NAMALWA (cell line): ENCODE measurements around the gene MBOAT2.
"Not testable (repeated sequence)": the region's sequence is repeated elsewhere in the genome, so short reads cannot be mapped to it uniquely, and the experiment has no call there.

Experiments
- DNase-seq: peaks from one replicate; pipeline ENCODE4 v3.0.0-alpha.2; 2015; ENCODE audit warnings: low spot score

Gene MBOAT2

DNA sequence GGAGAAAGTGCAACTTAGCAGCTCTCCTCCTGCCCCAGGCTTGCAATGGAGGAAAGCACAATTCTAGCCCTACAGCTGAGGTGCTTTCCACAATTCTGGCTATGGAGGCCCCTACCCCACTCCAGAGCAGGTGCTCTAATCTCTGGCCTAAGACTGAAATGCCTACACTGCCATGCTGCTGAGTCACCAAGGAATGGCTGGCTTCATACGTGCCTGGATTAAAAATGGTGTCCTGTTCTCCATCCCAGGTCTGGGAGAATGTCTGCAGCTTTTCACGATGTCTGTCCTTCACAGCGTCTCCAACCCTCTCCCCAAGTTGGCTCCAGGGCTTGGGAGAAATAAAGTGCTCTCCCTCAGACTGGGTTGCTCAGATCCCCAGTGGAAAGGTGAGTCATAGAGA, 48.5 kb downstream of the MBOAT2 start:
- no peak for DNase-seq

DNA sequence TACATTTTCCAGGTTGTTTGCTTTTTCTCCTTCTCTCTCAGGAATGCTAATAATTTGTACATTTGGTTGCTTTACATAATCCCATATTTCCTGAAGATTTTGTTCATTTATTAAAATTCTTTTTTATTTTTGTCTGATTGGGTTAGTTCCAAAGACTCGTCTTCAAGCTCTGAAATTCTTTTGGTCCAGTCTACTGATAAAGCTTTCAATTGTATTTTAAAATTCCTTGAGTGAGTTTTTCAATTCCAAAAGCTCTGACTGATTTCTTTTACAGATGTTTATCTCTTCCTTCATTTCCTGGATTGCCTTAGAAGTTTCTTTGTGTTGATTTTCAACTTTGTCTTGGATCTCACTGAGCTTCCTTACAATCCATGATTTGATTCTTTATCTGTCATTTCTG, 50.0 kb downstream of the MBOAT2 start:
- DNase-seq, result no peak

DNA sequence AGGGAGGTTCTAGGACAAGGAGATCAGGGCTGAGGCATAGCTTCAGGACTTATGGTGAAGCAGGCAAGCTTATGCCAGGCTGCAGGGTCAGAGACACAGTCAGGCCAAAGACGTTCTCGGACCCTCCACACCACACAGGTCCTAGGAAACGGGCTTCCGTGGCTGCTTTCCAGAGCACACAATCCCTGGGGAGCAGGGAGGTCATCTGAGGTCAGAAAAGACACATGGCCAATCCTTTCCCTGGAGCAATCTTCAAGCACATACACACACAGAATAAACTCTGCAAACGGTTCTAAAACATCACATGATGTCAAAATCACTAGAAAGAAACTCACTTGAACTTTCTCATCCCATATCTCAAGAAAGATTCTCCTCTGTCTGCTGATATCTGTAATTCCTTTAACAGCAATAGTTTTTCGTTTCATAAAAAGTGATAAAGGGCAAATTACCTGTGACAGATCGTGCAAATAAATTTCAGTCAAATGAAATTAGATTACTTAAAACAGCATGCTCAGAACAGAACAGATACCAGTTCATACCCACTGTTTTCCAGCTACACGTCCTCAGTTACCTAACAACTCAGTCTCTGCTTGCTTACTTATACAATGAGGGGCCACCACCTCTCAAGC, 63.9 kb downstream of the MBOAT2 start:
- DNase-seq, result no peak

DNA sequence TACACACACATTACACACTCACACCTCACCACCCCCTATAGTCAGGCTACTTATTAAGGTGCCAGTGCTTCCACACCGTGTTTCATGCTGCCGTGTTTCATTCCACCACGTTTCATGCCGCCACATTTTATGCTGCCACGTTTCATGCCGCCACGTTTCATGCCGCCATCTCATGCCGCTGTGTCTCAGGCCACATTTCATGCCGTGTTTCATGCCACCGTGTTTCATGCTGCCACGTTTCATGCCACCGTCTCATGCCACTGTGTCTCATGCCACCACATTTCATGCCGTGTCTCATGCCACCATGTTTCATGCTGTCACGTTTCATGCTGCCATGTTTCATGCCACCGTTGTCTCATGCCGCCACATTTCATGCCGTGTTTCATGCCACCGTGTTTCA, 65.1 kb downstream of the MBOAT2 start:
- DNase-seq, result no peak

DNA sequence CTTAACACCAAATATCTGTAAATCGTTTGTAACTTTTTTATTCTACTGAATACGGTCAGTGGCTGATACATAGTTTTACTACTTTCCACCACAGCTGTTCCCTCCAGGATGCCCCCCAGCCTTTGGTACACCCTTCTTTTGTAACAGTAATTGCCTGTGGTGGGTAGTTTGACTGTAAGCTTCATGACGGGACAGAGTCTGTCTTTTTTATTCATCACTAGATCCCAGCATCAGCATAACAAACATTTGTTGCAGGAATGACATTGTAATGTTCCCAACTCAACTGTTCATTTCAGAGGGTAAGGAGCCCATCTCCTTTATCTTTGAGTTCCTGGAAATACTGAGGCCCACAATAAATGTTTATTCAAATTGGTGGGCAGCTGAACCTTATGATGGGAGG, 67.5 kb downstream of the MBOAT2 start:
- DNase-seq, result no peak

DNA sequence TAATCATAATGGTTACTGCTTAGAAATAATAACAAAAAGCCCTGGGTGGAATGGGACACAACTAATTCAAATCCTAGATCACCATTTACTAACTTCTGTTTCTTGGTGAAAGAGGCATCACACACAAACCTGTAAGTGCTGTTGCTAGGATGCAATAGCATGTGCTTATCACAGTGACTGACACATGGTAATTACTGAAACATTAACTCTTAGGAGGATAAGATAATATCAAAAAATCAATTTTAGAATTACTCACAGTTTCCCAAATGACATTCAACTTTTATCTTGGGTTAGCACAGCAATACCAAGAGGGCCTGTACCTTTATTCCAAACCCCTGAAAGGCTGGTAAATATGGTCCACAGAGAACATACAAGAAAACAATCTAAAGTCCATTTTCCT, 69.1 kb downstream of the MBOAT2 start:
- DNase-seq, result no peak

DNA sequence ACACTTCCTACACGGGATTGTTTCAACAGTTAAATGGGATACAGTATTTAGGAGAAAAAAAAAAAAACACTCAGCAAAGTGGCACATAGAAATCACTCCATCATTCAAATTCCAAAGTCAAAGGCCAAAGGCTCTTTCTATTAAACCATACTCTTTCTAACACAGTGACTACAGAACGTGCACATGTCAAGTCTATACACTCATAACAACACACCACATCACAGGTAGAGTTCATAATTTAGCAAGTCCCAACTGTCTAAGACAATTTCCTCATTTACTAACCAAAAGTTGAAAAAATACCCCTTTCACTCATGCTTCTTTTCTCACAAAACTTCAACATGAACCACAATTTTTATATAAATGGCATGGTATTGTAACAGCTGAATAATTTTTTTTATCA, 70.8 kb downstream of the MBOAT2 start:
- no peak for DNase-seq

DNA sequence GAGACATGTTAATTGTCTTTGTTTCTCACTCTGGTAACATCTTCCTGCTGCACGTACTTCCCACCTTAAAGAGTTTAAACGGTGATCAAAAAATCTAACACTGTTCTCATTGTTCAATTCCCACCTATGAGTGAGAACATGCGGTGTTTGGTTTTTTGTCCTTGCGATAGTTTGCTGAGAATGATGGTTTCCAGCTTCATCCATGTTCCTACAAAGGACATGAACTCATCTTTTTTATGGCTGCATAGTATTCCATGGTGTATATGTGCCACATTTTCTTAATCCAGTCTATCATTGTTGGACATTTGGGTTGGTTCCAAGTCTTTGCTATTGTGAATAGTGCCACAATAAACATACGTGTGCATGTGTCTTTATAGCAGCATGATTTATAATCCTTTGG, 73.3 kb downstream of the MBOAT2 start:
- DNase-seq, result not testable (repeated sequence)

DNA sequence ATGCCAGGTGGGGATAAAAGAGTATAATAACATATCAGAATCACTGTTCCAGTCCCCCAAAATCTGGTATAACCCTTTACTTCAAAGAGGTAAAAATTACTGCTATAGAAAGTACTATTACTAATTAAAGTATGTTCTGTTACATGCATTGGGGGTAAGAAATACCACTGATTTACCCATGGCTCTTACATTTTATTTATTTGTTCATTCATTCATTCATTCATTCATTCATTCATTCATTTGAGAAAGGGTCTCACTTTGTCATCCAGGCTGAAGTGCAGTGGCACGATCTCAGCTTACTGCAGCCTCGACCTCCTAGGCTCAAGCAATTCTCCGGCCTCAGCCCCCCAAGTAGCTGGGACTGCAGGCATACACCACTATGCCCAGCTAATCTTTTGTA, 74.4 kb downstream of the MBOAT2 start:
- no peak for DNase-seq

DNA sequence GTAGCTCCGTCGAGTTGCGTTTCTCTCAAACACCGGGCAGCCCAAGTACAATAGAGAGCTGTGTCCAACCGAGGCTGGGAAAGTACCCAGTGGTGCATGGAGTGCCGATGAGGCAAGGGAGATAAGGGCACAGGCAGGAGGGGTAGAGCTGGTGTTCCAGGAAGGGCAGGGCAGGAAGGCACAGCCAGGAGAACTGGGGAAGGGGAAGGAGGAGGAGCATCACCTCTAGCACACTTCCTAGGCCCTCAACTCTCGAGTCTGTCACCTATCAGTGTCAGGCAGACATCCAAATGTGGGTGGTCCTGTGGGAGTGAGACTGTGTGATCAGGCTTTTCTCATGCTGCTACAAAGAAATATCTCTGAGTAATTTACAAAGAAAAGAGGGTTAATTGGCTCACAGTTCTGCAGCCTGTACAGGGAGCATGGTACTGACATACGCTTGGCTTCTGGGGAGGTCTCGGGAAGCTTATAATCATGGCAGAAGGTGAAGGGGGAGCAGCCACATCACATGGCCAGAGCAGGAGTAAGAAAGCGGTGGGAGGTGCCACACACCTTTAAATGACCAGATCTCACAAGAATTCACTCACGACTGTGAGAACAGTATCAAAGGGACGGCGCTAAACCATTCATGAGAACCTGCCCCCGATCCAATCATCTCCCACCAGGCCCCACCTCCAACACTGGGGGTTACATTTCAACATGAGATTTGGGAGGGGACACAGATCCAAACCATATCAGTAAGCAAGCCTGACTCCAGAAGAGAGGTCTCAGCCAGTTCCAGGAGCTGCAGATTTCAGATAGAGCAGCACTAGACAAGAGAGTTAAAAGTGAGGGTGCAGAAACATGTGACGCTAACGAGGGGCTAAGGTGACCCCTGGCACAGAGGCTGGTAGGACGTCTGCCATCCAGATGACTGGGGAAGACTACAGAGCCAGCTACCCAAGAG, 75.7 kb downstream of the MBOAT2 start:
- DNase-seq, result no peak

DNA sequence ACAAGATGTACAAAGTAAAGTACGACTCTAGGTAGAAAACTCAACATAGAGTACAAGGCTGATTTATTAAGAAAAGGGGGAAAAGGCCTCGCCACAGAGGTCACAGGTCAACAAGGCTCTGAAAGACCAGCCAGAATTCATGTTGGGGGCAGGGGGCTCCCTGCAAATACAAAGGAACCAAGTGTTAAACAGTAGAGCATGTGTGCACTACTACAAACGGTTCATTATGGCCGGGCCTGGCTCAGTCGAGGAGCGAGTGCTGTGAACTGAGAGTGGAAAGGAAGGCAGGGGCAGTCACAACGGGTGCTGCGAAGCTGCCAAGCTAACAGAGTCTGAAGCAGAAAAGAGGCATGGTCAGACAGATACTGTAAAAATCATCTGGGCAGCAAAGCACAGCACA, 77.1 kb downstream of the MBOAT2 start:
- DNase-seq, result no peak

DNA sequence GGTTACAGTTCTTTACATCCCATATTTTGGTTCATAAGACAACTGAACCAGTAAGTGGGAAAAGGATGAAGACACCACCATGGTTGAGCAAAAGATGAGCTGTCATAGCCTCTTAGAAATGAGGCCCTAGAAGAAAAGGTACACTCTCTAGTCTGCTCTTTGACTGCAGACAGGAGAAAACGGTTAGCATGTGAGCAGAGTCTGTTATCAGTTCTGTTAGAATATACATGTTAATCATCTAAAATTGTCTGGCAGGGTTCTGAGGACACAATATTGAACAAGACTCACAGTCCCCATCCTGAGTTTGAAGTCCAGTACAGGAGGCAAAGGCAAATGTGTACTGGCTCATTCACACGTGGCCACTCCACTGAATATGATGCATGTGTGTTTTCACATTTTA, 78.1 kb downstream of the MBOAT2 start:
- no peak for DNase-seq

DNA sequence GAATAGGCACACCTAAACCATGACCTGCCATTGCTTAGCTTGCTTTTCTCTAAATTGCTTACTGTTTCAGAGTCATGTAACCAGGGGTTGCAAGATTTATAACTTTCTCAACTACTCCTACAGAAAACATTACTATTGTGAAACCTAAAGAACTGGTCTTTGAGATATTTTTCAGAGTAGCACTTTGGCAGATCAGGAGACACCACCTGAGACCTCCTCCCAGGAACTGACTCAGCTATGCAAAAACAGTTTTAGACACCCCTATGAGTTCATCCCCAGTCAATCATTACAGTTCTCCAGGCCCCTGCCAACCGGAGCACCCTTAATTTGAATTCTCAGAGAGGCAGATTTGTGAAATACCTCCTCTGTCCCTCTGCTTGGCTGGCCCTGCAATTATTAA, 80.3 kb downstream of the MBOAT2 start:
- DNase-seq, result no peak

DNA sequence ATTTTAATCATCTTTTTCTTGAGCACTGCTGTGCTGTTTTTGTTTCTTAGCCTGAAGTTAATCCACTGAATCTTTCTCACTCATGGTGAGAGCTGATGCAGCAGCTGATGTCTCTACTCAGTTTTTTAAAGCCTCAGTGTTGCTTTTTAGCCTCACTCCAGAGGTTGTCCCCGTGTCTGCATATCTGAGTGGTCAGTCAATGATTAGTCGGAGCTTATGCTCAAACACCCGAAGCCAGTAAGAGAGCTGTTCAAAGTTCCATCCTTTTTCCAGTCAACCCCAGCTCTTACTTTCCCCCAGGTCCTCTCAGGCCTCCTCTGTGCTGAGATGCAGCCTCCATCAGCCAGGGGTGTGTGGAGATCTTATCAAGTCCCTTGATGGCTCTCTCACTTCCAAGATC, 81.1 kb downstream of the MBOAT2 start:
- no peak for DNase-seq

DNA sequence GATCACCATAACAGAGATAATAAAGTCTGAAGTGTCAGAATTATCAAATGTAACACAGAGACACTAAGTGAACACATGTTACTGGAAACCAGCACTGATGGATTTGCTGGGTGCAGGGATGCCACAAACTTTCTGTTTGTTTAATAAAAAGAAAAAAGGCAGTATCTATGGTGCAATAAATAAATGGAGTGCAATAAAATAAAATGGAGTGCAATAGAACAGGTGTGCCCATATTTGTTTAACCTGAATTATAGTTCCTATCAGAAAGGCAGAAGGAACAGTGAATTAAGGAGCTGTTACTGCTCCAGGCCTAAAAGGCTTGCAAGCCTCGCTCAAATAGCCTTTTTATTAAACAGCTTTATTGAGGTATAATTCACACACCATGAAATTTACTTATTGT, 85.1 kb downstream of the MBOAT2 start:
- DNase-seq, result no peak

DNA sequence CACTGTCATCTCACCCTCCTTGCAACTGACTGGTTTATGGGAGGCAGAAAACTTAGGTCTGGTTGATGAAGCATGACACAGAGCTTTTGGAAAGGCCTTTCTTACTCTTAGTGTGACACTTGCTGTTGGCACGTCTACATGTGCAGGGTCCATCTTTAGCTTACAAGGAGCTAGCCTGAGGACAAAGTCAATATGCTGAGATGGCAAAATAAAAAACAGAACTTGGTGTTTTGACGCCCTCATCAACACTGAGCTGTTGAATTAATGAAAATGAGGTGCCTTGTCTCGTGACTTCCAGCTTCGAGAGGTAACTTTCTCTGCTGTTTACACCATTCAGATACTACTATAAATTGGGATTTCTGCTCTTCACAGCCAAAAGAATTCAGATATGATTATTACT, 87.5 kb downstream of the MBOAT2 start:
- DNase-seq, result no peak

DNA sequence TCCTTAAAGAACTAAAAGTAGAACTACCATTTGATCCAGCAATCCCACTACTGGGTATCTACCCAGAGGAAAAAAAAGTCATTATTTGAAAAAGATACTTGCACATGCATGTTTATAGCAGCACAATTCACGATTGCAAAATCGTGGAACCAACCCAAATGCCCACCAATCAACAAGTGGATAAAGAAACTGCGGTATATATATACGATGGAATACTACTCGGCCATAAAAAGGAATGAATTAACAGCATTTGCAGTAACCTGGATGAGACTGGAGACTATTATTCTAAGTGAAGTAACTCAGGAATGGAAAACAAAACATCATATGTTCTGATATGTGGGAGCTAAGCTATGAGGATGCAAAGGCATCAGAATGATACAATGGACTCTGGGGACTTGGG, 89.7 kb downstream of the MBOAT2 start:
- not testable (repeated sequence) for DNase-seq

DNA sequence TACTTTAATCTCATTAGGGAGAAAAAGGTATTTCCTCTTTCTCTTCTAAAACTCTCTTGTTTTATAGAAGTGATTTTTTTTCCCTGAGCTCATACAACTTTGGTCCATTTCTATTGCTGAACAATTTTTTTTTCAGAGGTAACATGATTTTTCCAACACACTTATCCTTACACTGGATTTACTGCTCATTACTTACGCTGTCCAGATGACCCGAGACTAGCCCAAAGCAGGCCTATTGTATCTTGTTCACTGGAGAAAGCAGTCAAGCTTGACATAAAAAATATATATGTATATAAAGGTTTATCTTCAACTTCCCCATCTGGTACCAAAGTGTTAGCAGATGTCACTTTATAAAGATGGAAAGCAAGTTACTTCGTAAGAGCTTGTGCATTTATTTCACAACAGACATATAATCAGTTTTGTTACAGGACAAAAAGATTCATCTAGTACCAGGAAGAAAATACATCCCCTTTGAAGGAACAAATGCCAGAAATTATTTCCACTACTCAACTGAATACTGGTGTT, 95.7 kb downstream of the MBOAT2 start:
- no peak for DNase-seq

DNA sequence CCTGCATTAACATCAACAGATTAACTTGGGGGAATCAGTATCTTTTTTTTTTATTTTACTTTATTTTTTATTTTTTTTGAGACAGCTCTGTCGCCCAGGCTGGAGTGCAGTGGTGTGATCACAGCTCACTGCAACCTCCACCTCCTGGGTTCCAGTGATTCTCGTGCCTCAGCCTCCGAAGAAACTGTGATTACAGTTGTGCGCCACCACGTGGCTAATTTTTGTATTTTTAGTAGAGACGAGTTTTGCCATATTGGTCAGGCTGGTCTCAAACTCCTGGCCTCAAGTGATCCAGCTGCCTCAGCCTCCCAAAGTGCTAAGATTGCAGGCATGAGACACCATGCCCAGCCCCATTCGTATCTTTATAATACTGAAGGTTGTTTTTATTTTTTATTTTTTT, 99.6 kb downstream of the MBOAT2 start:
- not testable (repeated sequence) for DNase-seq

DNA sequence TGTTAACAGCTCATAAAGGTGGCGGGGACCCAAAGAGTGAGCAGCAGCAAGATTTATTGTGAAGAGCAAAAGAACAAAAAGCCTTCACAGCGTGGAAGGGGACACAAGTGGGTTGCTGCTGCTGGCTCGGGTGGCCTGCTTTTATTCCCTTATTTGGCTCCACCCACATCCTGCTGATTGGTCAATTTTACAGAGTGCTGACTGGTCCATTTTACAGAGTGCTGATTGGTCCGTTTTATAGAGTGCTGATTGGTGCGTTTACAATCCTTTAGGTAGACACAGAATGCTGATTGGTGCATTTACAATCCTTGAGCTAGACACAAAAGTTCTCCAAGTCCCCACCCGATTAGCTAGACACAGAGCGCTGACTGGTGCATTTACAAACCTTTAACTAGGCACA, 100.7 kb downstream of the MBOAT2 start:
- DNase-seq, result not testable (repeated sequence)

DNA sequence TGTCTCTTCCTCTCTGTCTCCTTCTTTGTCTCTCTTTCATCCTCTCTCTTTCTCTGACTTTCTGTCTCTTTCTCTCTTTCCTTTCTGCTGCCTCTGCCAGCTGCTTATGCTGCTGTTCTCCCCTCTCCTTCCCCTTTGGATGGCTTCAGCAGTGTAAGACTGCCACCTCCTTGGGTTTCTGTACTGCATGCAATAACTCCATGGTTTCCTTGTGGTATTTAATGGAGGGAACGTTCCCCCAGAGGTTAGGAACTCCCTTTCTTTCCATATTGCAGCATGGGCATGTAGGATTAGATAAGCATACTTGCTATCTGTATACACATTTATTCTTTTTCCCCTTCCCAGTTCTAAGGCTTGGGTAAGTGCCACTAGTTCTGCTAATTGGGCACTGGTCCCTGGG, 106.3 kb downstream of the MBOAT2 start:
- DNase-seq, result not testable (repeated sequence)

DNA sequence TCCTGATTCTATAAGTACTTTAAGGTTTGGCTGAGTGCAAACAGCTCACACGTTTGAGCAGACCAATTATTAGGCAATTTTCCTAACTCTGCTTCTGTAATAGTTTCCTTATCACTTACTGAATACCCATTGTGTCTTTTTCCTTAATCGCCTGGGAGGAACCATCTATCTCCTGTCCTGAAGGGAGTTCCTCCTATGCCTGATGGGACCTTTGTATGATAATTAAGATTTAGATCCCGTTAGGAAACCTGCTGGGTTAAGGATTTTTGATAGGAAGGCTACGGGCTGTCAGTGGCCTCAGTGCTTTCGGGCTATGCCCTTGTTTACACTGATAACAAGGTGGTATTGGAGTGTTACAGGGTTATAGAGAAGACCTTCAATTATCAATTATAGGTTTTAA, 106.8 kb downstream of the MBOAT2 start:
- not testable (repeated sequence) for DNase-seq
